NB4 (cell line): Measurements from ENCODE around the gene ITGA11.

Source experiments
- DNase-seq: peaks from one replicate; pipeline ENCODE4 v3.0.0; 2010; ENCODE audit warnings: low read depth
- H3K4me3 ChIP-seq: one replicate; pipeline ENCODE4 v1.5.1; 2011; ENCODE audit warnings: mild to moderate bottlenecking, low read depth, low read length, moderate library complexity
- CTCF ChIP-seq: IDR thresholded peaks from one replicate; pipeline ENCODE4 v1.5.1; 2012; ENCODE audit warnings: low read depth, low read length
- MAX ChIP-seq: IDR thresholded peaks from 2 replicates; pipeline ENCODE4 v1.6.1; 2011; ENCODE audit warnings: low read depth, low read length
- MYC ChIP-seq: IDR thresholded peaks from 2 replicates; pipeline ENCODE4 v1.6.1; 2011; ENCODE audit warnings: low read depth, low read length
- POLR2A ChIP-seq: IDR thresholded peaks from 2 replicates; pipeline ENCODE4 v1.6.1; 2011; ENCODE audit warnings: mild to moderate bottlenecking; ENCODE audit not compliant: insufficient read length; ENCODE audit errors: extremely low read depth

Gene ITGA11

GRCh38 chr15:68304589-68305337, 127.2 kb downstream of the ITGA11 start:
- H3K4me3 ChIP-seq = no peak overlapping the region
- no peak for DNase-seq
- TF ChIP-seq MYC (no peak), CTCF (no peak), MAX (no peak), POLR2A (no peak)

- no peak for TF ChIP-seq MYC
- no peak for TF ChIP-seq POLR2A
- TF ChIP-seq CTCF = no peak
- no peak for TF ChIP-seq MAX
- no peak overlapping the region for H3K4me3 ChIP-seq
- peak; percentile 19 for DNase-seq
These were observed 128.2 kb downstream of the ITGA11 start for GRCh38 chr15:68303560-68304436.

GRCh38 chr15:68303134-68303533, 128.8 kb downstream of the ITGA11 start:
- no peak for DNase-seq
- TF ChIP-seq CTCF = no peak
- no peak for TF ChIP-seq MAX
- TF ChIP-seq MYC = no peak
- no peak for TF ChIP-seq POLR2A

GRCh38 chr15:68302729-68303128, 129.2 kb downstream of the ITGA11 start:
- DNase-seq = no peak
- no peak overlapping the region for H3K4me3 ChIP-seq
- TF ChIP-seq MYC (no peak), MAX (no peak), POLR2A (no peak), CTCF (no peak)

More at GRCh38 chr15:68303134-68303533, 128.8 kb downstream of the ITGA11 start:
- no peak overlapping the region for H3K4me3 ChIP-seq

- TF ChIP-seq POLR2A (no peak), MAX (no peak)
- DNase-seq = peak; percentile 42
These were observed 130.7 kb downstream of the ITGA11 start for GRCh38 chr15:68301301-68301700.

More at GRCh38 chr15:68301301-68301700, 130.7 kb downstream of the ITGA11 start:
- H3K4me3 ChIP-seq = no peak overlapping the region
